Transverse colon (tissue), 4 donors: ENCODE results near the gene RAI14. TPM values are rescaled to one million over a fixed set of nuclear protein-coding genes. Genes with fewer than 3 reads are reported as not detected.

ENCODE experiments used
- DNase-seq: peaks from one replicate; pipeline ENCODE4 v3.0.0-alpha.2; 2019
- H3K27ac ChIP-seq, 4 donors: fragments of 200-600 bp; sonication (generic); 2 replicates each; pipeline ENCODE4 v1.5.1; 2016 to 2018; ENCODE audit warnings: inconsistent platforms in 4 of 4
- H3K27me3 ChIP-seq: fragments of 200-600 bp; sonication (generic); 2 replicates; pipeline ENCODE4 v1.5.1; 2017; ENCODE audit warnings: inconsistent platforms
- H3K36me3 ChIP-seq, 4 donors: fragments of 200-600 bp; sonication (generic); 2 replicates each; pipeline ENCODE4 v1.5.1; 2017 to 2019; ENCODE audit warnings: inconsistent platforms in 4 of 4
- H3K4me1 ChIP-seq, 4 donors: fragments of 200-600 bp; sonication (generic); 2 replicates each; pipeline ENCODE4 v1.5.1; 2017 to 2020; ENCODE audit warnings: inconsistent platforms in 4 of 4
- H3K4me3 ChIP-seq, 4 donors: fragments of 200-600 bp; sonication (generic); 1 replicate in 1 of 4; 2 replicates in 3 of 4; pipeline versions ENCODE4 v1.5.1 to v1.6.1; 2017 to 2019; ENCODE audit warnings: inconsistent platforms in 4 of 4
- H3K9me3 ChIP-seq, 2 donors: fragments of 200-600 bp; sonication (generic); 2 replicates each; pipeline ENCODE4 v1.5.1; 2017 to 2019; ENCODE audit warnings: inconsistent platforms in 2 of 2
- CTCF ChIP-seq, 5 experiments: fragments of 200-600 bp in 3 of 5; fragments of 450-650 bp in 2 of 5; sonication (generic) in 3 of 5; IDR thresholded peaks; 1 replicate in 2 of 5; 2 replicates in 3 of 5; pipeline ENCODE4 v1.5.1; 2016 to 2017; ENCODE audit warnings: antibody characterized with exemption in 5 of 5, inconsistent platforms in 3 of 5, mild to moderate bottlenecking in 2 of 5, moderate library complexity in 1 of 5
- EP300 ChIP-seq: sonication (generic); formaldehyde crosslinking; IDR thresholded peaks from one replicate; pipeline ENCODE4 v1.6.1; 2017; ENCODE audit warnings: antibody characterized with exemption, low read depth
- POLR2A ChIP-seq: fragments of 450-650 bp; IDR thresholded peaks from one replicate; pipeline ENCODE4 v1.6.1; 2016; ENCODE audit warnings: antibody characterized with exemption, mild to moderate bottlenecking, moderate library complexity
- POLR2AphosphoS5 ChIP-seq, 3 donors: sonication (generic); formaldehyde crosslinking; IDR thresholded peaks; one replicate each; pipeline ENCODE4 v1.6.1; 2016; ENCODE audit warnings: antibody characterized with exemption in 3 of 3
- WGBS, 2 donors: methylation state at CpG; one replicate each; pipeline ENCODE4 v1.1.5; 2018; ENCODE audit warnings: low coverage in 1 of 2; 5-methylcytosine and 5-hydroxymethylcytosine counted together
- in situ Hi-C, 4 donors: fragments of 200-750 bp; cut with MboI; loops; one replicate each; pipeline versions ENCODE4 v1.15.0 to v1.15.1; 2017; ENCODE audit warnings: low sequenced_read_pairs in 3 of 4, low pct_ligation_motif_present in 1 of 4, low pct_unique_long_range_greater_than_20kb in 1 of 4
- intact Hi-C: fragments of 100-400 bp; cut with DNase I; formaldehyde crosslinking; loops from one replicate; pipeline ENCODE4 v1.15.1; 2023; ENCODE audit warnings: low total_unique reads
- total RNA-seq, 4 donors: library from RNA; depleted of rRNA; stranded (reverse); fragments of >200 nt; gene quantifications; one replicate each; pipeline ENCODE4 v1.1.0, GENCODE V29; 2016

The RAI14 gene
- total RNA-seq, 4 donors from 2014 or later: 13.9 to 18.3 (median 15.3) TPM

GRCh38 chr5:34870382-34870781, 214.3 kb downstream of the RAI14 start:
- H3K4me3 ChIP-seq: no peak overlapping the region

GRCh38 chr5:34876275-34876674, 220.1 kb downstream of the RAI14 start:
- in situ Hi-C loops (loop anchor here in 1 of 4 donors (25.0 kb wide), 1 partner anchor 339 kb away; no protein-coding TSS in a partner anchor), intact Hi-C loops (no loop called here)
- no peak for TF ChIP-seq CTCF (IDR thresholded peaks at IDR 0.05)
- H3K27me3 ChIP-seq: no peaks in the 10 kb centered on the region
- no peak overlapping the region for H3K4me3 ChIP-seq
- no peaks in the 10 kb centered on the region for H3K4me1 ChIP-seq
- no peaks in the 10 kb centered on the region for H3K9me3 ChIP-seq
- H3K36me3 ChIP-seq: no peaks in the 10 kb centered on the region
- DNase-seq: no peak
- H3K27ac ChIP-seq: no peak overlapping the region

More at GRCh38 chr5:34870382-34870781, 214.3 kb downstream of the RAI14 start:
- in situ Hi-C loops (no loop called here), intact Hi-C loops (no loop called here)
- H3K9me3 ChIP-seq: no peaks in the 10 kb centered on the region
- no peak overlapping the region for H3K27ac ChIP-seq
- DNase-seq: no peak
- 90 to 91% methylated on average over 2 of the region's 2 CpGs for whole genome bisulfite sequencing, 2 donors
- no peak for TF ChIP-seq EP300
- TF ChIP-seq POLR2AphosphoS5 (IDR thresholded peaks at IDR 0.05): no peak
- TF ChIP-seq CTCF (IDR thresholded peaks at IDR 0.05): no peak
- no peak for TF ChIP-seq POLR2A
- H3K36me3 ChIP-seq: no peaks in the 10 kb centered on the region
- H3K4me1 ChIP-seq: no peaks in the 10 kb centered on the region
- H3K27me3 ChIP-seq: no peaks in the 10 kb centered on the region

- in situ Hi-C loops: loop anchor here in 1 of 4 donors (25.0 kb wide), 1 partner anchor 344 kb away; no protein-coding TSS in a partner anchor
- Histone ChIP-seq H3K36me3 (no peaks in the 10 kb centered on the region), H3K27ac (no peak overlapping the region), H3K4me1 (no peaks in the 10 kb centered on the region), H3K9me3 (no peaks in the 10 kb centered on the region), H3K27me3 (peaks cover under 1% of the 10 kb centered on the region), H3K4me3 (no peak overlapping the region)
- no peak for DNase-seq
- TF ChIP-seq CTCF (IDR thresholded peaks at IDR 0.05) (no peak), POLR2A (no peak), EP300 (no peak), POLR2AphosphoS5 (IDR thresholded peaks at IDR 0.05) (no peak)
- intact Hi-C loops: no loop called here
Measured at GRCh38 chr5:34881246-34881645, 225.1 kb downstream of the RAI14 start.

Other genes starting within 250 kb of the RAI14 start
- under 1 TPM in 2 of 4 donors, not detected in 2; 0.27 to 0.32 TPM for gene TTC23L, start 182.8 kb downstream of the RAI14 start, total RNA-seq